ENCODE measurements around the gene KAT6B.
"Not testable (repeated sequence)": the region's sequence is repeated elsewhere in the genome, so short reads cannot be mapped to it uniquely, and the experiment has no call there.

The KAT6B gene

GRCh38 chr10:74859546-74859945 lies 33.1 kb downstream of the KAT6B start:
- DNase-seq (ENCODE audit: low read depth in 2 of 2) = no peak

GRCh38 chr10:74862625-74863024 lies 36.2 kb downstream of the KAT6B start:
- no peak for DNase-seq (ENCODE audit: low read depth in 2 of 2)

GRCh38 chr10:74863551-74863950 lies 37.2 kb downstream of the KAT6B start:
- DNase-seq (ENCODE audit: low read depth in 2 of 2) = no peak

- no peak for DNase-seq (ENCODE audit: low read depth in 2 of 2)
Observed at GRCh38 chr10:74867351-74867750, 41.0 kb downstream of the KAT6B start.

- no peak for DNase-seq (ENCODE audit: low read depth in 2 of 2)
Observed at GRCh38 chr10:74868392-74868977, 42.1 kb downstream of the KAT6B start.

- no peak for DNase-seq (ENCODE audit: low read depth in 2 of 2)
Observed at GRCh38 chr10:74869635-74870034, 43.2 kb downstream of the KAT6B start.

GRCh38 chr10:74870191-74870590 lies 43.8 kb downstream of the KAT6B start:
- no peak for DNase-seq (ENCODE audit: low read depth in 2 of 2)

GRCh38 chr10:74871595-74872382 lies 45.4 kb downstream of the KAT6B start:
- DNase-seq (ENCODE audit: low read depth in 2 of 2) = no peak

- no peak for DNase-seq (ENCODE audit: low read depth in 2 of 2)
Observed at GRCh38 chr10:74873803-74874454, 47.5 kb downstream of the KAT6B start.

GRCh38 chr10:74874649-74875048 lies 48.2 kb downstream of the KAT6B start:
- DNase-seq (ENCODE audit: low read depth in 2 of 2) = no peak

GRCh38 chr10:74875068-74875467 lies 48.7 kb downstream of the KAT6B start:
- DNase-seq (ENCODE audit: low read depth in 2 of 2) = no peak

GRCh38 chr10:74875966-74876365 lies 49.6 kb downstream of the KAT6B start:
- DNase-seq (ENCODE audit: low read depth in 2 of 2) = no peak

- DNase-seq (ENCODE audit: low read depth in 2 of 2) = not testable (repeated sequence)
Observed at GRCh38 chr10:74877054-74877453, 50.7 kb downstream of the KAT6B start.

GRCh38 chr10:74877898-74878297 lies 51.5 kb downstream of the KAT6B start:
- DNase-seq (ENCODE audit: low read depth in 2 of 2) = no peak

GRCh38 chr10:74880041-74880440 lies 53.6 kb downstream of the KAT6B start:
- DNase-seq (ENCODE audit: low read depth in 2 of 2) = no peak

GRCh38 chr10:74881253-74881884 lies 55.0 kb downstream of the KAT6B start:
- no peak for DNase-seq (ENCODE audit: low read depth in 2 of 2)

GRCh38 chr10:74882427-74882826 lies 56.0 kb downstream of the KAT6B start:
- DNase-seq (ENCODE audit: low read depth in 2 of 2) = no peak

GRCh38 chr10:74882831-74883230 lies 56.4 kb downstream of the KAT6B start:
- DNase-seq (ENCODE audit: low read depth in 2 of 2) = no peak

- DNase-seq (ENCODE audit: low read depth in 2 of 2) = no peak
Observed at GRCh38 chr10:74883428-74883827, 57.0 kb downstream of the KAT6B start.

GRCh38 chr10:74887614-74888284 lies 61.3 kb downstream of the KAT6B start:
- DNase-seq (ENCODE audit: low read depth in 2 of 2) = no peak

GRCh38 chr10:74888962-74889661 lies 62.7 kb downstream of the KAT6B start:
- DNase-seq (ENCODE audit: low read depth in 2 of 2) = no peak
